MCF 10A (cell line): ENCODE measurements around the gene APOL1. TPM values are rescaled to one million over a fixed set of nuclear protein-coding genes. Genes with fewer than 3 reads are reported as not detected.

Experiments used
- BruUV-seq: library from RNA; stranded (reverse); fragments of 400-500 nt; replicated peaks from 2 replicates; lab custom pipeline; 2021; lab: Mats Ljungman, UMichigan
- CTCF ChIA-PET: fragments of 300-600 bp; sonication (Branson Sonifier 250); formaldehyde crosslinking; extraction: SDS; loops from one replicate; lab custom pipeline; 2021; ENCODE audit warnings: antibody characterized with exemption, inconsistent platforms; lab: Yijun Ruan, JAX
- POLR2A ChIA-PET: fragments of 300-600, 350-650 bp; sonication (Branson Sonifier 250); formaldehyde crosslinking; extraction: SDS; loops from one replicate; lab custom pipeline; 2020; ENCODE audit warnings: antibody characterized with exemption, inconsistent platforms; lab: Yijun Ruan, JAX
- DNase-seq: peaks from one replicate; pipeline ENCODE4 v3.0.0-alpha.2; 2018; ENCODE audit not compliant: unreplicated experiment
- H3K27ac Mint-ChIP-seq: one replicate; pipeline ENCODE4 v1.8.0; 2022; ENCODE audit warnings: mild to moderate bottlenecking, low read depth, mixed read lengths; ENCODE audit not compliant: unreplicated experiment
- H3K27me3 Mint-ChIP-seq: one replicate; pipeline ENCODE4 v1.8.0; 2022; ENCODE audit warnings: mixed read lengths; ENCODE audit not compliant: insufficient read depth, unreplicated experiment
- H3K36me3 Mint-ChIP-seq: one replicate; pipeline ENCODE4 v1.8.0; 2022; ENCODE audit warnings: mild to moderate bottlenecking, moderate library complexity, mixed read lengths; ENCODE audit not compliant: insufficient read depth, unreplicated experiment
- H3K4me1 Mint-ChIP-seq: one replicate; pipeline ENCODE4 v1.8.0; 2022; ENCODE audit warnings: mixed read lengths; ENCODE audit not compliant: insufficient read depth, unreplicated experiment
- H3K4me3 Mint-ChIP-seq: one replicate; pipeline ENCODE4 v1.8.0; 2022; ENCODE audit warnings: mild to moderate bottlenecking, moderate library complexity, mixed read lengths; ENCODE audit not compliant: unreplicated experiment
- H3K9me3 Mint-ChIP-seq: one replicate; pipeline ENCODE4 v1.8.0; 2022; ENCODE audit warnings: mixed read lengths; ENCODE audit not compliant: unreplicated experiment
- CTCF ChIP-seq: fragments of 200-600 bp; IDR thresholded peaks from one replicate; pipeline ENCODE4 v1.8.0; 2022; ENCODE audit warnings: antibody characterized with exemption, mild to moderate bottlenecking; ENCODE audit not compliant: unreplicated experiment
- intact Hi-C: fragments of 100-400 bp; cut with micrococcal nuclease; formaldehyde crosslinking; loops from 2 replicates; pipeline ENCODE4 v1.14.1; 2022
- total RNA-seq: library from RNA; stranded (reverse); gene quantifications from 2 replicates; pipeline ENCODE4 v1.2.3, GENCODE V29; 2022

Gene APOL1
- total RNA-seq, 1 experiment from 2014 or later: 0.14 TPM

- Mint-ChIP-seq H3K27me3 (peaks cover 66% of the 10 kb centered on the region), H3K4me1 (peaks cover 6% of the 10 kb centered on the region), H3K27ac (no peak overlapping the region), H3K9me3 (no peaks in the 10 kb centered on the region), H3K36me3 (no peaks in the 10 kb centered on the region), H3K4me3 (no peak overlapping the region)
- POLR2A ChIA-PET: interaction anchor here (0.8 kb wide), 1 partner anchor 12 kb away, joined by 3 read pairs; no protein-coding TSS in a partner anchor
- intact Hi-C loops: no loop called here
- CTCF ChIA-PET: interaction anchor here (1.3 kb wide), 1 partner anchor 144 kb away, joined by 3 read pairs; no protein-coding TSS in a partner anchor
- no peak for TF ChIP-seq CTCF
- DNase-seq: no peak
- no TSS peak for BruUV-seq
Measured at GRCh38 chr22:36210224-36210623, 42.7 kb upstream of the APOL1 start.

- no peak for DNase-seq
- ChIA-PET CTCF (interaction anchor here (0.6 to 1.6 kb wide), 5 partner anchors 10 to 371 kb away, joined by 3 to 4 read pairs (median 3); no protein-coding TSS in a partner anchor), POLR2A (interaction anchor here (1.2 kb wide), 1 partner anchor 28 kb away, joined by 4 read pairs; the partner anchor contains the start of gene APOL2)
- Mint-ChIP-seq H3K27ac (no peak overlapping the region), H3K36me3 (no peaks in the 10 kb centered on the region), H3K4me1 (peaks cover 6% of the 10 kb centered on the region), H3K27me3 (peaks cover 77% of the 10 kb centered on the region), H3K4me3 (no peak overlapping the region), H3K9me3 (no peaks in the 10 kb centered on the region)
- intact Hi-C loops: no loop called here
- no peak for TF ChIP-seq CTCF
- no TSS peak for BruUV-seq
Measured at GRCh38 chr22:36211237-36211861, 41.6 kb upstream of the APOL1 start.

GRCh38 chr22:36212901-36213300 lies 40.0 kb upstream of the APOL1 start:
- ChIA-PET POLR2A (no interaction called here), CTCF (interaction anchor here (0.9 to 1.1 kb wide), 2 partner anchors 10 to 27 kb away, joined by 3 read pairs; partner anchors contain the start of gene APOL2)
- H3K27ac Mint-ChIP-seq: no peak overlapping the region
- no peaks in the 10 kb centered on the region for H3K36me3 Mint-ChIP-seq
- no peak for TF ChIP-seq CTCF
- no peak for DNase-seq
- no peak overlapping the region for H3K4me3 Mint-ChIP-seq
- no peaks in the 10 kb centered on the region for H3K9me3 Mint-ChIP-seq
- intact Hi-C loops: no loop called here
- H3K4me1 Mint-ChIP-seq: peaks cover 6% of the 10 kb centered on the region
- BruUV-seq: no TSS peak
- H3K27me3 Mint-ChIP-seq: peaks cover 88% of the 10 kb centered on the region

GRCh38 chr22:36213586-36213985 lies 39.3 kb upstream of the APOL1 start:
- no peak overlapping the region for H3K27ac Mint-ChIP-seq
- intact Hi-C loops: no loop called here
- H3K4me3 Mint-ChIP-seq: no peak overlapping the region
- DNase-seq: no peak
- no peak for TF ChIP-seq CTCF
- ChIA-PET POLR2A (no interaction called here), CTCF (interaction anchor here (0.5 to 1.3 kb wide), 4 partner anchors 18 to 689 kb away, joined by 3 to 8 read pairs (median 4); partner anchors contain the start of gene APOL2)
- no peaks in the 10 kb centered on the region for H3K36me3 Mint-ChIP-seq
- peaks cover 95% of the 10 kb centered on the region for H3K27me3 Mint-ChIP-seq
- peaks cover 6% of the 10 kb centered on the region for H3K4me1 Mint-ChIP-seq
- no peaks in the 10 kb centered on the region for H3K9me3 Mint-ChIP-seq
- BruUV-seq: no TSS peak
